Activated T-cell treated with anti-CD3 and anti-CD28 coated beads, Interleukin-2, amount 50 U/mL, for 4 hours (primary cell): Measurements from ENCODE around the gene SRSF12. TPM values are rescaled to one million over a fixed set of nuclear protein-coding genes. Genes with fewer than 3 reads are reported as not detected.
A peak's percentile ranks its signal among the peaks of the same experiment; 100 is the strongest.
"Not testable (repeated sequence)": the region's sequence is repeated elsewhere in the genome, so short reads cannot be mapped to it uniquely, and the experiment has no call there.

ENCODE experiments used
- ATAC-seq, 2 donors: fragments of 200-7000 bp; cut with Tn5 transposase; one replicate each; pipeline ENCODE4 v1.10.0; 2021
- DNase-seq: peaks from one replicate; pipeline ENCODE4 v3.0.0-alpha.2; 2020
- H3K27me3 Mint-ChIP-seq: one replicate; pipeline ENCODE4 v1.8.0; 2021; ENCODE audit warnings: low read depth, mixed read lengths
- H3K36me3 Mint-ChIP-seq: one replicate; pipeline ENCODE4 v1.8.0; 2022; ENCODE audit warnings: mixed read lengths; ENCODE audit not compliant: insufficient read depth
- H3K4me1 Mint-ChIP-seq: one replicate; pipeline ENCODE4 v1.8.0; 2021; ENCODE audit warnings: low read depth, mixed read lengths
- H3K4me3 Mint-ChIP-seq: one replicate; pipeline ENCODE4 v1.8.0; 2021; ENCODE audit warnings: mild to moderate bottlenecking, moderate library complexity, mixed read lengths
- H3K9me3 Mint-ChIP-seq: one replicate; pipeline ENCODE4 v1.8.0; 2021; ENCODE audit warnings: mixed read lengths
- total RNA-seq, 3 donors: library from RNA; stranded (reverse); gene quantifications; one replicate each; pipeline ENCODE4 v1.2.1, GENCODE V29; 2021

SRSF12 gene
- total RNA-seq, 3 donors from 2014 or later, result 0.11 to 1.3 (median 0.30) TPM

DNA sequence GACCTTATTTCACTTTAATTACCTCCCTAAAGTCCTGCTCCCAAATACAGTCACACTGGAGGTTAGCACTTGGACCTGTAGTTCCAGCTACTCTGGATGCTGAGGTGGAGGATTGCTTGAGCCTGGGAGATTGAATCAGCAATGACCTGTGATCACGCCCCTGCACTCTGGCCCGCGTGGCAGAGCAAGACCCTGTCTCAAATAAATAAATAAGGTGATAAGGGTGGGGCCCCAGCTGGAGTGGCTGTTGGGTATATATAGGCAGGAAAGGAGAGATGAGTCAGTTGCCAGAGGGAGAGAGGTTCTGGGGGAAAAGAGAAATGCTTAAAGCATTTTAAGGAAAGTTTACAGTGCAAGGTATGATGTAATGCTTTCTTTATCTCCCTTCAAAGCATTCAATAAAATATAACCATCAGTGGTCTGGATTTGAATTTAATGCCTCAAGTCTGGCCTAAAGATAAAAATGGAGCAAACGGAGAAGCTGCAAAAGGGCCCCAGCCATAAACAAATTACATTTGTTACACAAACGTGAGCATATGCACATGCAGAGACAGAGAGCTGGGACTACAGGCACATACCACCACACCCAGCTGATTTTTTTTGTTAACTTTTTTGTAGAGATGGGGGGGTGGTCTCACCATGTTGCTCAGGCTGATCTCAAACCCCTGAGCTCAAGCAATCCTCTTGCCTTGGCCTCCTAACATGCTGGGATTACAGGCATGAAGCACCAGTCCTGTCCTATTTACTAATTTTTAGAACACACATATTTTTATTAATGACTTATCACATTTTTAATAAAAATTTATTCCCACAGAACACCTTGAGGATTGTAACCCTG is 21.9 kb upstream of the SRSF12 start:
- Mint-ChIP-seq H3K36me3 (no peaks in the 10 kb centered on the region), H3K4me1 (peaks cover 4% of the 10 kb centered on the region), H3K9me3 (no peaks in the 10 kb centered on the region), H3K27me3 (no peaks in the 10 kb centered on the region), H3K4me3 (no peak overlapping the region)
- DNase-seq (no peak), ATAC-seq (no peak)

DNA sequence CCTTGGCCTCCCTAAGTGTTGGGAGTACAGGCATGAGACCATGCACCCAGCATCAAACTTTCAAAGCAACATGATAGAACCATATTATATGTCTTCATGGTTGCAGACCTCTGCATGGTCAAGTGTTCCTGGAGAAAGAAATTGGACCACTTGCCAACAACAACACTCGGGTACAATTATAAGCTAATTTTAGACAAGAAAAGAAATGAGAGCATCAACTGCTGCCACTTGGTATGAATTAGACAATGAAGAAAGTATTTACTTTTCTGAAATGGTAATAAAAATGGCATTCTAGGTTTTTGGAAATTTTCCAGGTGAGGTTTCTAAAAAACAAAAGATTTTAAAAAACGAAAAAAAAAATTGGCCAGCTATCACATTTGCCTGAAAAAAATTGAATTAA is 20.3 kb upstream of the SRSF12 start:
- no peak for ATAC-seq
- no peak overlapping the region for H3K4me3 Mint-ChIP-seq

GRCh38 chr6:89134723-89135122 is 16.9 kb upstream of the SRSF12 start:
- no peak for DNase-seq
- H3K27me3 Mint-ChIP-seq, result no peaks in the 10 kb centered on the region
- ATAC-seq, result no peak
- no peaks in the 10 kb centered on the region for H3K36me3 Mint-ChIP-seq
- H3K9me3 Mint-ChIP-seq, result no peaks in the 10 kb centered on the region
- no peak overlapping the region for H3K4me3 Mint-ChIP-seq
- H3K4me1 Mint-ChIP-seq, result no peaks in the 10 kb centered on the region

More for the DNA sequence above, 20.3 kb upstream of the SRSF12 start:
- no peaks in the 10 kb centered on the region for H3K27me3 Mint-ChIP-seq
- H3K36me3 Mint-ChIP-seq, result no peaks in the 10 kb centered on the region
- H3K4me1 Mint-ChIP-seq, result no peaks in the 10 kb centered on the region
- no peaks in the 10 kb centered on the region for H3K9me3 Mint-ChIP-seq
- DNase-seq, result no peak

DNA sequence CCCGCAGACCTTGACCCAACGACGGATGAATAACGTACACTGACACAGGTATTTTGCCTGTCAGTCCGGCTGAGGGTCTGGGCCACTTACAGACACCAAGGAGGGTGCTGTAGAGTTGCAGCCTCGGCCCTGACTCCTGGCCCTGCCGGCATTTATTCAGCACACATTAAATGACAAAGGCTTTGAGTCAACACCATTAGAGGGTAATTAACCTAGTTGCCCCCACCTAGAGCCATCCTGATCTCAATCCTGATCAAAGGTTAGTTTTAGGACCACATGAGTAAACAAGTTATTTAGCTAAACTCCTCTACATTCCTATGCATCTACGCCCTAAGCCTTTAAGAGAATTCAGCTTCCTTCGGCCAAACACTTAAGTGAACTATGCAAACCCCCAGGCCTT is 16.1 kb upstream of the SRSF12 start:
- H3K27me3 Mint-ChIP-seq, result no peaks in the 10 kb centered on the region
- H3K36me3 Mint-ChIP-seq, result no peaks in the 10 kb centered on the region
- no peaks in the 10 kb centered on the region for H3K9me3 Mint-ChIP-seq
- no peaks in the 10 kb centered on the region for H3K4me1 Mint-ChIP-seq
- no peak overlapping the region for H3K4me3 Mint-ChIP-seq
- DNase-seq, result no peak
- no peak for ATAC-seq

- no peaks in the 10 kb centered on the region for H3K4me1 Mint-ChIP-seq
- DNase-seq, result no peak
- peaks cover 6% of the 10 kb centered on the region for H3K9me3 Mint-ChIP-seq
These were observed 14.2 kb upstream of the SRSF12 start for GRCh38 chr6:89132057-89132456.

GRCh38 chr6:89131599-89131998 is 13.7 kb upstream of the SRSF12 start:
- peaks cover 6% of the 10 kb centered on the region for H3K9me3 Mint-ChIP-seq
- no peaks in the 10 kb centered on the region for H3K27me3 Mint-ChIP-seq
- DNase-seq (no peak), ATAC-seq (no peak)
- H3K4me1 Mint-ChIP-seq, result no peaks in the 10 kb centered on the region
- no peak overlapping the region for H3K4me3 Mint-ChIP-seq
- peaks cover 2% of the 10 kb centered on the region for H3K36me3 Mint-ChIP-seq

More at GRCh38 chr6:89132057-89132456, 14.2 kb upstream of the SRSF12 start:
- Mint-ChIP-seq H3K27me3 (no peaks in the 10 kb centered on the region), H3K4me3 (no peak overlapping the region), H3K36me3 (peaks cover 2% of the 10 kb centered on the region)
- ATAC-seq, result no peak

DNA sequence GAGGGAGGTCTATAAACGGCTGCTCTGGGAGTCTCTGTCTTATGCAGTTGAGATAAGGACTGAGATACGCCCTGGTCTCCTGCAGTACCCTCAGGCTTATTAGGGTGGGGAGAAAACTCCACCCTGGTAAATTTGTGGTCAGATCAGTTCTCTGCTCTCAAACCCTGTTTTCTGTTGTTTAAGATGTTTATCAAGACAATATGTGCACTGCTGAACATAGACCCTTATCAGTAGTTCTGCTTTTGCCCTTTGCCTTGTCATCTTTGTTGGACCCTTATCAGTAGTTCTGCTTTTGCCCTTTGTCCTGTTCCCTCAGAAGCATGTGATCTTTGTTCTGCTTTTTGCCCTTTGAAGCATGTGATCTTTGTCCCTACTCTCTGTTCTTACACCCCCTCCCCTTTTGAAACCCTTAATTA is 10.4 kb upstream of the SRSF12 start:
- not testable (repeated sequence) for H3K4me3 Mint-ChIP-seq, ATAC-seq, H3K9me3 Mint-ChIP-seq

DNA sequence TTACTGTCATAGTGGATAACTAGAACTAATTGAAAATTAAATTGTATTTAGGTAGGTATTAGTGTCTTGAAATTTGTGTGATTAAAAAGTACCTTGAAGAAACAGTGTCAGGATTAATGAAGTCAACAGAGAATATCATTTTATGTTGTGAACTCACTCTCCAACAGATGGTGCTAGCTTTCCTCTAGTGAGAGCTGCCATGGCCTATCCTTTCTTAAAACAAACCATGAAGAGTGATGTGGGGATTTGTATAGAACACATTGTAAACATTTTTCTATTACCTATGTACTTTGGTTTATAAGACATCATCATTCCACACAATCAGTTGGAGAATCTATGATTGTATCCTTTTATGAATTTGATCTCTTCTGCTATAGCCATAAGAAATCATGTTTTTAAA is 4.8 kb upstream of the SRSF12 start:
- H3K9me3 Mint-ChIP-seq, result no peaks in the 10 kb centered on the region
- no peaks in the 10 kb centered on the region for H3K4me1 Mint-ChIP-seq
- no peak overlapping the region for H3K4me3 Mint-ChIP-seq
- DNase-seq (no peak), ATAC-seq (no peak)
- H3K27me3 Mint-ChIP-seq, result no peaks in the 10 kb centered on the region
- H3K36me3 Mint-ChIP-seq, result peaks cover 1% of the 10 kb centered on the region

More for the DNA sequence above, 10.4 kb upstream of the SRSF12 start:
- not testable (repeated sequence) for DNase-seq, H3K27me3 Mint-ChIP-seq, H3K4me1 Mint-ChIP-seq, H3K36me3 Mint-ChIP-seq

GRCh38 chr6:89121934-89122333 is 4.1 kb upstream of the SRSF12 start:
- H3K27me3 Mint-ChIP-seq, result no peaks in the 10 kb centered on the region
- no peaks in the 10 kb centered on the region for H3K9me3 Mint-ChIP-seq
- H3K4me1 Mint-ChIP-seq, result peaks cover 3% of the 10 kb centered on the region
- H3K36me3 Mint-ChIP-seq, result peaks cover 1% of the 10 kb centered on the region
- H3K4me3 Mint-ChIP-seq, result no peak overlapping the region
- DNase-seq (no peak), ATAC-seq (no peak)

GRCh38 chr6:89120371-89120770 is 2.5 kb upstream of the SRSF12 start:
- Mint-ChIP-seq H3K4me1 (peaks cover 5% of the 10 kb centered on the region), H3K4me3 (no peak overlapping the region), H3K9me3 (no peaks in the 10 kb centered on the region), H3K36me3 (peaks cover 1% of the 10 kb centered on the region), H3K27me3 (peaks cover 6% of the 10 kb centered on the region)
- DNase-seq, result no peak
- no peak for ATAC-seq

GRCh38 chr6:89118931-89119330 is 1.1 kb upstream of the SRSF12 start:
- ATAC-seq, result no peak
- Mint-ChIP-seq H3K9me3 (no peaks in the 10 kb centered on the region), H3K4me1 (peaks cover 5% of the 10 kb centered on the region), H3K36me3 (no peaks in the 10 kb centered on the region), H3K4me3 (peak overlapping the region; percentile 72), H3K27me3 (peaks cover 6% of the 10 kb centered on the region)
- DNase-seq, result no peak

DNA sequence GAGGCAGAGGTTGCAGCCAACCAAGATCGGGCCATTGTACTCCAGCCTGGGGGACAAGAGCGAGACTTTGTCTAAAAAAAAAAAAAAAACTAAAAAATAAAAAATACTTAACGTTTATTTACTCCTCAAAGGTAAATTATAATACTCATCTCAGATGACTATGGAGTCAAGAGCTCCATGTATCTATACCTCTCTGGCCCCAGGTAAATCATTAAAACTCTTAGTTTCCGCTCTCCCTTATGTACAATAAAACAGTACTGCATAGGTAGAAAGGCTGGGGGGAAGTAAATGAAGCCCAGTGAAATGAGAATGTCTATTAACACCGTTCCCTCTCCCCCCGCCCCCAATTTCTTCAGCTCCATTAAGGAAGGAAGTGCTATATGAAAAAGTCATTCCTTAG is 1.2 kb downstream of the SRSF12 start:
- H3K9me3 Mint-ChIP-seq, result no peaks in the 10 kb centered on the region
- ATAC-seq (no peak), DNase-seq (no peak)
- H3K4me1 Mint-ChIP-seq, result peaks cover 5% of the 10 kb centered on the region
- no peaks in the 10 kb centered on the region for H3K36me3 Mint-ChIP-seq
- peak overlapping the region; percentile 80 for H3K4me3 Mint-ChIP-seq
- H3K27me3 Mint-ChIP-seq, result peaks cover 6% of the 10 kb centered on the region

- peaks cover 2% of the 10 kb centered on the region for H3K4me1 Mint-ChIP-seq
These were observed 5.9 kb downstream of the SRSF12 start for GRCh38 chr6:89111933-89112332.

GRCh38 chr6:89110284-89110683 is 7.6 kb downstream of the SRSF12 start:
- peak in 1 of 2 donors; percentile 48 for ATAC-seq
- DNase-seq, result no peak
- Mint-ChIP-seq H3K4me1 (no peaks in the 10 kb centered on the region), H3K9me3 (no peaks in the 10 kb centered on the region), H3K27me3 (no peaks in the 10 kb centered on the region), H3K36me3 (peaks cover 5% of the 10 kb centered on the region), H3K4me3 (no peak overlapping the region)

More at GRCh38 chr6:89111933-89112332, 5.9 kb downstream of the SRSF12 start:
- H3K4me3 Mint-ChIP-seq, result no peak overlapping the region
- no peak for ATAC-seq
- DNase-seq, result no peak
- peaks cover 6% of the 10 kb centered on the region for H3K27me3 Mint-ChIP-seq
- no peaks in the 10 kb centered on the region for H3K9me3 Mint-ChIP-seq
- peaks cover 3% of the 10 kb centered on the region for H3K36me3 Mint-ChIP-seq

GRCh38 chr6:89100114-89100513 is 17.8 kb downstream of the SRSF12 start:
- DNase-seq (no peak), ATAC-seq (no peak)
- Mint-ChIP-seq H3K9me3 (no peaks in the 10 kb centered on the region), H3K4me1 (peaks cover 8% of the 10 kb centered on the region), H3K36me3 (peaks cover 5% of the 10 kb centered on the region), H3K4me3 (no peak overlapping the region), H3K27me3 (no peaks in the 10 kb centered on the region)
